ENCODE data around the gene ZFP1.
"Not testable (repeated sequence)": the region's sequence is repeated elsewhere in the genome, so short reads cannot be mapped to it uniquely, and the experiment has no call there.

- TF ChIP-seq, protein P1, sequence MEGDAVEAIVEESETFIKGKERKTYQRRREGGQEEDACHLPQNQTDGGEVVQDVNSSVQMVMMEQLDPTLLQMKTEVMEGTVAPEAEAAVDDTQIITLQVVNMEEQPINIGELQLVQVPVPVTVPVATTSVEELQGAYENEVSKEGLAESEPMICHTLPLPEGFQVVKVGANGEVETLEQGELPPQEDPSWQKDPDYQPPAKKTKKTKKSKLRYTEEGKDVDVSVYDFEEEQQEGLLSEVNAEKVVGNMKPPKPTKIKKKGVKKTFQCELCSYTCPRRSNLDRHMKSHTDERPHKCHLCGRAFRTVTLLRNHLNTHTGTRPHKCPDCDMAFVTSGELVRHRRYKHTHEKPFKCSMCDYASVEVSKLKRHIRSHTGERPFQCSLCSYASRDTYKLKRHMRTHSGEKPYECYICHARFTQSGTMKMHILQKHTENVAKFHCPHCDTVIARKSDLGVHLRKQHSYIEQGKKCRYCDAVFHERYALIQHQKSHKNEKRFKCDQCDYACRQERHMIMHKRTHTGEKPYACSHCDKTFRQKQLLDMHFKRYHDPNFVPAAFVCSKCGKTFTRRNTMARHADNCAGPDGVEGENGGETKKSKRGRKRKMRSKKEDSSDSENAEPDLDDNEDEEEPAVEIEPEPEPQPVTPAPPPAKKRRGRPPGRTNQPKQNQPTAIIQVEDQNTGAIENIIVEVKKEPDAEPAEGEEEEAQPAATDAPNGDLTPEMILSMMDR (IDR thresholded peaks at IDR 0.05) = not testable (repeated sequence)
- TF ChIP-seq POLR2A (IDR thresholded peaks at IDR 0.05) = not testable (repeated sequence)
These were observed 61.2 kb downstream of the ZFP1 start for GRCh38 chr16:75209514-75209913.

All from esophagus squamous epithelium (tissue), 4 donors.